HCT116 (cell line): Measurements from ENCODE around the gene BAIAP2. TPM values are rescaled to one million over a fixed set of nuclear protein-coding genes. Genes with fewer than 3 reads are reported as not detected.

ENCODE experiments used
- ATAC-seq: fragments of 200-7000 bp; cut with Tn5 transposase; 2 replicates; pipeline ENCODE4 v1.9.1; 2020; ENCODE audit warnings: mild to moderate bottlenecking, moderate library complexity
- BruUV-seq: library from RNA; stranded (reverse); fragments of 400-500 nt; replicated peaks from 2 replicates; lab custom pipeline; 2021; lab: Mats Ljungman, UMichigan
- CTCF ChIA-PET: fragments of 300-600 bp; sonication (Branson Sonifier 250); formaldehyde crosslinking; loops from one replicate; lab custom pipeline; 2021; ENCODE audit warnings: antibody characterized with exemption; lab: Charles Lee
- POLR2A ChIA-PET: fragments of 300-600, 350-600 bp; sonication (Branson Sonifier 250); formaldehyde crosslinking; loops from one replicate; lab custom pipeline; 2021; ENCODE audit warnings: antibody characterized with exemption; lab: Charles Lee
- RAD21 ChIA-PET, 2 experiments: fragments of 300-600 bp; sonication (Branson Sonifier 250); formaldehyde crosslinking; loops; one replicate each; lab custom pipeline; 2023; ENCODE audit warnings: low total read pairs in 2 of 2; ENCODE audit not compliant: uncharacterized antibody in 2 of 2, unreplicated experiment in 2 of 2, low non-redundant PET in 1 of 2; lab: Charles Lee
- DNase-seq: peaks from one replicate; pipeline ENCODE4 v3.0.0-alpha.2; 2010; ENCODE audit warnings: low read depth, low spot score
- H2AFZ ChIP-seq: fragments of 200-600 bp; shearing (Covaris generic), sonication (generic); 2 replicates; pipeline ENCODE4 v1.6.1; 2017; ENCODE audit warnings: low read depth, mixed run types, mixed read lengths, antibody characterized with exemption, low read length; ENCODE audit not compliant: poor library complexity, severe bottlenecking
- H3K27ac ChIP-seq: 2 replicates; pipeline ENCODE4 v1.5.1; 2012; ENCODE audit warnings: low read depth, low read length
- H3K27me3 ChIP-seq: fragments of 200-600 bp; sonication (generic); 2 replicates; pipeline ENCODE4 v1.6.1; 2016; ENCODE audit warnings: mixed run types, low read length, mixed read lengths; ENCODE audit not compliant: insufficient read depth
- H3K36me3 ChIP-seq, 2 experiments: fragments of 200-500 bp in 1 of 2; fragments of 200-600 bp in 1 of 2; sonication (Bioruptor generic) in 1 of 2; sonication (generic) in 1 of 2; 2 replicates each; pipeline versions ENCODE4 v1.5.1 to v1.6.1; 2014 to 2016; ENCODE audit warnings: low read length in 2 of 2, inconsistent platforms in 1 of 2, mixed read lengths in 1 of 2, mixed run types in 1 of 2; ENCODE audit not compliant: insufficient read depth in 2 of 2, control insufficient read depth in 1 of 2
- H3K4me1 ChIP-seq, 2 experiments: fragments of 200-600 bp in 1 of 2; sonication (generic) in 1 of 2; 2 replicates each; pipeline versions ENCODE4 v1.5.1 to v1.6.1; 2012 to 2017; ENCODE audit warnings: low read length in 2 of 2, inconsistent platforms in 1 of 2, mild to moderate bottlenecking in 1 of 2, mixed read lengths in 1 of 2, mixed run types in 1 of 2, moderate library complexity in 1 of 2; ENCODE audit not compliant: insufficient read depth in 2 of 2, control insufficient read depth in 1 of 2
- H3K4me2 ChIP-seq: fragments of 200-600 bp; sonication (generic); 2 replicates; pipeline ENCODE4 v1.6.1; 2017; ENCODE audit warnings: mixed run types, low read length, mixed read lengths
- H3K4me3 ChIP-seq, 2 experiments: fragments of 200-600 bp in 1 of 2; sonication (generic) in 1 of 2; replicated peaks in 1 of 2; 2 replicates each; pipeline ENCODE4 v1.5.1; 2011 to 2016; ENCODE audit warnings: low read length in 2 of 2, control low read depth in 1 of 2, low read depth in 1 of 2, mild to moderate bottlenecking in 1 of 2, mixed read lengths in 1 of 2, mixed run types in 1 of 2
- H3K79me2 ChIP-seq: fragments of 200-600 bp; sonication (generic); 2 replicates; pipeline ENCODE4 v1.6.1; 2017; ENCODE audit warnings: mild to moderate bottlenecking, mixed run types, low read length, moderate library complexity, mixed read lengths; ENCODE audit not compliant: insufficient read depth
- H3K9ac ChIP-seq: fragments of 200-600 bp; sonication (generic); 2 replicates; pipeline ENCODE4 v1.6.1; 2016; ENCODE audit warnings: low read length, mixed read lengths
- H3K9me2 ChIP-seq: fragments of 200-600 bp; sonication (generic), shearing (Covaris generic); 2 replicates; pipeline ENCODE4 v1.6.1; 2017; ENCODE audit warnings: mixed run types, mild to moderate bottlenecking, moderate library complexity; ENCODE audit not compliant: insufficient read depth
- H3K9me3 ChIP-seq, 2 experiments: fragments of 200-500 bp in 1 of 2; fragments of 200-600 bp in 1 of 2; sonication (Bioruptor generic) in 1 of 2; sonication (generic) in 1 of 2; 2 replicates each; pipeline ENCODE4 v1.6.1; 2014 to 2017; ENCODE audit warnings: low read length in 2 of 2, mixed read lengths in 2 of 2, inconsistent platforms in 1 of 2, low read depth in 1 of 2, mild to moderate bottlenecking in 1 of 2, mixed run types in 1 of 2, moderate library complexity in 1 of 2; ENCODE audit not compliant: control insufficient read depth in 1 of 2, insufficient read depth in 1 of 2
- H4K20me1 ChIP-seq: fragments of 200-600 bp; sonication (generic), shearing (Covaris generic); 2 replicates; pipeline ENCODE4 v1.6.1; 2017; ENCODE audit warnings: mixed run types, mild to moderate bottlenecking, moderate library complexity; ENCODE audit not compliant: insufficient read depth
- ATF3 ChIP-seq: IDR thresholded peaks from 2 replicates; pipeline ENCODE4 v1.6.1; 2012
- CBX3 ChIP-seq: IDR thresholded peaks from 2 replicates; pipeline ENCODE4 v1.6.1; 2012; ENCODE audit warnings: low read depth
- CTCF ChIP-seq, 3 experiments: fragments of 200-600 bp in 1 of 3; sonication (generic) in 1 of 3; IDR thresholded peaks in 2 of 3; conservative IDR thresholded peaks in 1 of 3; 2 replicates each; pipeline ENCODE4 v1.5.1; 2012 to 2017; ENCODE audit warnings: low read depth in 2 of 3, low read length in 2 of 3, antibody characterized with exemption in 1 of 3, borderline replicate concordance in 1 of 3, control low read depth in 1 of 3, mild to moderate bottlenecking in 1 of 3, mixed read lengths in 1 of 3, mixed run types in 1 of 3, moderate library complexity in 1 of 3; ENCODE audit not compliant: insufficient read depth in 1 of 3
- EGR1 ChIP-seq: IDR thresholded peaks from 2 replicates; pipeline ENCODE4 v1.6.1; 2012; ENCODE audit warnings: low read depth
- EZH2phosphoT487 ChIP-seq: fragments of 200-600 bp; IDR thresholded peaks from 2 replicates; pipeline ENCODE4 v1.6.1; 2018; ENCODE audit warnings: antibody characterized with exemption, borderline replicate concordance
- JUND ChIP-seq: IDR thresholded peaks from 2 replicates; pipeline ENCODE4 v1.6.1; 2012
- MAX ChIP-seq: IDR thresholded peaks from 2 replicates; pipeline ENCODE4 v1.6.1; 2012
- POLR2A ChIP-seq: IDR thresholded peaks from 2 replicates; pipeline ENCODE4 v1.7.0; 2011; ENCODE audit warnings: borderline replicate concordance; ENCODE audit not compliant: insufficient read depth, insufficient read length; ENCODE audit errors: extremely low read depth
- POLR2AphosphoS5 ChIP-seq: IDR thresholded peaks from 2 replicates; pipeline ENCODE4 v1.6.1; 2011; ENCODE audit warnings: mild to moderate bottlenecking, low read depth, low read length, moderate library complexity
- RAD21 ChIP-seq: IDR thresholded peaks from 2 replicates; pipeline ENCODE4 v1.6.1; 2012; ENCODE audit warnings: low read depth, mild to moderate bottlenecking
- SRF ChIP-seq: IDR thresholded peaks from 2 replicates; pipeline ENCODE4 v1.6.1; 2012; ENCODE audit warnings: low read depth
- ZBTB33 ChIP-seq: IDR thresholded peaks from 2 replicates; pipeline ENCODE4 v1.6.1; 2011; ENCODE audit warnings: mild to moderate bottlenecking, low read length, moderate library complexity; ENCODE audit not compliant: insufficient replicate concordance; ENCODE audit errors: extremely low read depth
- ZFX ChIP-seq: fragments of 450-650 bp; IDR thresholded peaks from 2 replicates; pipeline ENCODE4 v1.6.1; 2017
- ZNF274 ChIP-seq: fragments of 200-500 bp; sonication (Bioruptor generic); IDR thresholded peaks from 2 replicates; pipeline ENCODE4 v1.6.1; 2014; ENCODE audit warnings: mild to moderate bottlenecking, low read depth, low read length, inconsistent platforms
- intact Hi-C: fragments of 100-400 bp; cut with micrococcal nuclease; formaldehyde crosslinking; loops from 2 replicates; pipeline ENCODE4 v1.10.0; 2022
- total RNA-seq: library from RNA; stranded (reverse); gene quantifications from one replicate; pipeline ENCODE4 v1.2.1, GENCODE V29; 2021; ENCODE audit not compliant: unreplicated experiment

Gene BAIAP2
- total RNA-seq, 1 experiment from 2014 or later: 105 TPM

- no peak for DNase-seq
- H3K4me1 ChIP-seq: peaks cover 96 to 100% of the 10 kb centered on the region in 2 experiments
- 0 out of 4 replicates have a peak overlapping the region, but pooled peaks of 1 of the 2 experiments have one; percentile 53 for H3K4me3 ChIP-seq
- no peak for TF ChIP-seq POLR2AphosphoS5
- TF ChIP-seq EGR1: no peak
- TF ChIP-seq CTCF (IDR thresholded peaks at IDR 0.05 in 2 of 3, conservative IDR thresholded peaks at IDR 0.05 in 1 of 3; ENCODE audit: borderline replicate concordance in 1 of 3, insufficient read depth in 1 of 3, low read depth in 2 of 3, low read length in 2 of 3): no peak
- TF ChIP-seq ZBTB33: no peak
- TF ChIP-seq MAX: no peak
- TF ChIP-seq EZH2phosphoT487: no peak
- no peak for TF ChIP-seq SRF
- TF ChIP-seq ZNF274: no peak
- no peak for TF ChIP-seq ATF3
- no peak for TF ChIP-seq ZFX
- no peak for TF ChIP-seq POLR2A
- TF ChIP-seq CBX3: no peak
- no peak for TF ChIP-seq JUND
- TF ChIP-seq RAD21: no peak
- H3K9me3 ChIP-seq: no peaks in the 10 kb centered on the region
- H3K79me2 ChIP-seq: peaks cover 100% of the 10 kb centered on the region
- peak overlapping the region; percentile 72 for H3K4me2 ChIP-seq
- H3K27me3 ChIP-seq: no peaks in the 10 kb centered on the region
- no peak for ATAC-seq
- no peaks in the 10 kb centered on the region for H3K9me2 ChIP-seq
- H3K27ac ChIP-seq: peak overlapping the region; percentile 94
- H2AFZ ChIP-seq: no peak overlapping the region
- H3K9ac ChIP-seq: peak overlapping the region; percentile 71
- no TSS peak for BruUV-seq
- H3K36me3 ChIP-seq: peaks cover 0 to 30% of the 10 kb centered on the region in 2 experiments; a peak in 1 of 4 replicates
- POLR2A ChIA-PET: no interaction called here
- intact Hi-C loops: no loop called here
- peaks cover 15% of the 10 kb centered on the region; the same call in 1 of the 2 replicates for H4K20me1 ChIP-seq
- RAD21 ChIA-PET: no interaction called here
- CTCF ChIA-PET: interaction anchor here (0.7 to 1.3 kb wide), 2 partner anchors 8 to 55 kb away, joined by 3 to 8 read pairs; no protein-coding TSS in a partner anchor
Measured at GRCh38 chr17:81042606-81043005, 7.7 kb downstream of the BAIAP2 start.
